CD14-positive monocyte (primary cell): ENCODE results near the gene NPY. TPM values are rescaled to one million over a fixed set of nuclear protein-coding genes. Genes with fewer than 3 reads are reported as not detected.

ENCODE experiments used
- DNase-seq, 3 donors: peaks; one replicate each; pipeline ENCODE4 v3.0.0-alpha.2; 2011 to 2022
- H2AFZ ChIP-seq: 2 replicates; pipeline ENCODE4 v1.6.0; 2012; ENCODE audit warnings: mild to moderate bottlenecking, low read depth, low read length, inconsistent platforms; ENCODE audit not compliant: insufficient read depth, poor library complexity, severe bottlenecking
- H3K27ac ChIP-seq, 2 donors: 1 replicate in 1 of 2; 2 replicates in 1 of 2; pipeline ENCODE4 v1.5.1; 2012 to 2013; ENCODE audit warnings: low read length in 2 of 2, control low read depth in 1 of 2, inconsistent platforms in 1 of 2, low read depth in 1 of 2, mild to moderate bottlenecking in 1 of 2
- H3K27me3 ChIP-seq, 2 donors: one replicate each; pipeline versions ENCODE4 v1.6.0 to v1.6.1; 2011 to 2013; ENCODE audit warnings: low read length in 2 of 2; ENCODE audit not compliant: control insufficient read depth in 2 of 2, insufficient read depth in 2 of 2
- H3K36me3 ChIP-seq, 2 donors: replicated peaks in 1 of 2; 1 replicate in 1 of 2; 2 replicates in 1 of 2; pipeline versions ENCODE4 v1.5.1 to v1.6.1; 2012 to 2013; ENCODE audit warnings: low read length in 2 of 2, control low read depth in 1 of 2, inconsistent platforms in 1 of 2, mild to moderate bottlenecking in 1 of 2; ENCODE audit not compliant: insufficient read depth in 2 of 2, control insufficient read depth in 1 of 2
- H3K4me1 ChIP-seq, 2 donors: 1 replicate in 1 of 2; 2 replicates in 1 of 2; pipeline versions ENCODE4 v1.5.1 to v1.6.1; 2012 to 2013; ENCODE audit warnings: low read length in 2 of 2, control low read depth in 1 of 2, inconsistent platforms in 1 of 2, mild to moderate bottlenecking in 1 of 2, moderate library complexity in 1 of 2; ENCODE audit not compliant: insufficient read depth in 2 of 2, control insufficient read depth in 1 of 2
- H3K4me2 ChIP-seq: replicated peaks from 2 replicates; pipeline ENCODE3; 2012; ENCODE audit warnings: low read length, moderate library complexity, mild to moderate bottlenecking; ENCODE audit not compliant: poor library complexity, severe bottlenecking; ENCODE audit errors: extremely low read depth
- H3K4me3 ChIP-seq, 3 experiments: fragments of 200-600 bp in 1 of 3; sonication (generic) in 1 of 3; replicated peaks in 1 of 3; 1 replicate in 2 of 3; 2 replicates in 1 of 3; pipeline ENCODE4 v1.5.1; 2011 to 2013; ENCODE audit warnings: low read length in 3 of 3, mild to moderate bottlenecking in 3 of 3, control low read depth in 2 of 3, low read depth in 2 of 3, inconsistent platforms in 1 of 3, moderate library complexity in 1 of 3
- H3K79me2 ChIP-seq: 2 replicates; pipeline ENCODE4 v1.6.0; 2012; ENCODE audit warnings: mild to moderate bottlenecking, control low read depth, inconsistent platforms, low read length, moderate library complexity; ENCODE audit not compliant: insufficient read depth
- H3K9ac ChIP-seq: 2 replicates; pipeline ENCODE4 v1.6.0; 2017; ENCODE audit warnings: low read length, mild to moderate bottlenecking; ENCODE audit not compliant: insufficient read depth, poor library complexity, severe bottlenecking
- H3K9me3 ChIP-seq, 2 donors: replicated peaks in 1 of 2; 1 replicate in 1 of 2; 2 replicates in 1 of 2; pipeline versions ENCODE4 v1.5.1 to v1.6.1; 2012 to 2013; ENCODE audit warnings: low read length in 2 of 2, control low read depth in 1 of 2; ENCODE audit not compliant: control insufficient read depth in 1 of 2, insufficient read depth in 1 of 2
- H4K20me1 ChIP-seq: 2 replicates; pipeline ENCODE4 v1.6.0; 2012; ENCODE audit warnings: mild to moderate bottlenecking, low read length, control low read depth, moderate library complexity; ENCODE audit not compliant: insufficient read depth
- H3K27ac Mint-ChIP-seq, 7 donors: one replicate each; pipeline ENCODE4 v1.8.0; 2020; ENCODE audit warnings: mild to moderate bottlenecking in 7 of 7, mixed read lengths in 7 of 7, moderate library complexity in 6 of 7, inconsistent platforms in 2 of 7
- H3K27me3 Mint-ChIP-seq, 3 donors: one replicate each; pipeline ENCODE4 v1.8.0; 2021 to 2022; ENCODE audit warnings: low read depth in 3 of 3, mild to moderate bottlenecking in 3 of 3, mixed read lengths in 3 of 3, moderate library complexity in 3 of 3, inconsistent platforms in 1 of 3
- H3K36me3 Mint-ChIP-seq, 2 donors: one replicate each; pipeline ENCODE4 v1.8.0; 2020; ENCODE audit warnings: mixed read lengths in 2 of 2, inconsistent platforms in 1 of 2, mild to moderate bottlenecking in 1 of 2
- H3K4me1 Mint-ChIP-seq: one replicate; pipeline ENCODE4 v1.8.0; 2020; ENCODE audit warnings: mild to moderate bottlenecking, mixed read lengths
- H3K4me3 Mint-ChIP-seq, 2 donors: one replicate each; pipeline ENCODE4 v1.8.0; 2020; ENCODE audit warnings: mild to moderate bottlenecking in 2 of 2, mixed read lengths in 2 of 2, moderate library complexity in 1 of 2
- H3K9me3 Mint-ChIP-seq, 7 donors: one replicate each; pipeline ENCODE4 v1.8.0; 2020 to 2022; ENCODE audit warnings: mixed read lengths in 7 of 7, mild to moderate bottlenecking in 6 of 7, moderate library complexity in 6 of 7, inconsistent platforms in 2 of 7
- CTCF ChIP-seq: fragments of 200-600 bp; IDR thresholded peaks from one replicate; pipeline ENCODE4 v1.8.0; 2022; ENCODE audit warnings: antibody characterized with exemption, mild to moderate bottlenecking
- WGBS: methylation state at CpG from one replicate; pipeline ENCODE4 v1.1.5; 2013; ENCODE audit warnings: missing lambda C conversion rate; ENCODE audit not compliant: insufficient coverage; 5-methylcytosine and 5-hydroxymethylcytosine counted together
- intact Hi-C, 2 donors: fragments of 100-400 bp; cut with micrococcal nuclease; formaldehyde crosslinking; loops; one replicate each; pipeline versions ENCODE4 v1.15.0 to v1.15.1; 2023
- polyA plus RNA-seq, 3 donors: library from polyadenylated mRNA; depleted of rRNA in 1 of 3; unstranded in 2 of 3; stranded (reverse) in 1 of 3; fragments of 300-500 nt in 2 of 3; fragments of >200 nt in 1 of 3; fragmentation: Illumina TruSeq in 2 of 3; gene quantifications; 1 replicate in 2 of 3; 2 replicates in 1 of 3; pipeline ENCODE4 v1.2.3, GENCODE V29; 2012 to 2021

Gene NPY
- polyA plus RNA-seq, 3 donors: not detected

GRCh38 chr7:24312588-24312987 is 28.6 kb downstream of the NPY start:
- H3K4me1 ChIP-seq: no peaks in the 10 kb centered on the region
- no peak overlapping the region for H2AFZ ChIP-seq
- Mint-ChIP-seq H3K4me1 (no peaks in the 10 kb centered on the region), H3K9me3 (no peaks in the 10 kb centered on the region), H3K36me3 (no peaks in the 10 kb centered on the region), H3K27me3 (no peaks in the 10 kb centered on the region), H3K4me3 (no peak overlapping the region), H3K27ac (no peak overlapping the region)
- WGBS: no CpG with 5 or more reads among the region's 3 CpGs
- H4K20me1 ChIP-seq: no peaks in the 10 kb centered on the region
- H3K27ac ChIP-seq: no peak overlapping the region
- TF ChIP-seq CTCF: no peak
- DNase-seq: no peak
- H3K4me3 ChIP-seq: no peak overlapping the region
- H3K27me3 ChIP-seq: no peaks in the 10 kb centered on the region
- H3K36me3 ChIP-seq: no peaks in the 10 kb centered on the region
- no peak overlapping the region for H3K4me2 ChIP-seq
- H3K79me2 ChIP-seq: no peaks in the 10 kb centered on the region
- intact Hi-C loops: no loop called here
- no peak overlapping the region for H3K9ac ChIP-seq
- no peaks in the 10 kb centered on the region for H3K9me3 ChIP-seq

GRCh38 chr7:24313777-24314176 is 29.8 kb downstream of the NPY start:
- H3K27me3 ChIP-seq: no peaks in the 10 kb centered on the region
- WGBS: 91% methylated on average over 1 of the region's 3 CpGs
- H4K20me1 ChIP-seq: no peaks in the 10 kb centered on the region
- Mint-ChIP-seq H3K36me3 (no peaks in the 10 kb centered on the region), H3K9me3 (no peaks in the 10 kb centered on the region), H3K4me1 (no peaks in the 10 kb centered on the region), H3K27ac (no peak overlapping the region), H3K4me3 (no peak overlapping the region), H3K27me3 (peaks cover 0 to 3% (median 0%) of the 10 kb centered on the region in 3 donors)
- no peaks in the 10 kb centered on the region for H3K36me3 ChIP-seq
- H3K4me2 ChIP-seq: no peak overlapping the region
- TF ChIP-seq CTCF: no peak
- no peak overlapping the region for H3K9ac ChIP-seq
- H3K4me1 ChIP-seq: no peaks in the 10 kb centered on the region
- H3K79me2 ChIP-seq: no peaks in the 10 kb centered on the region
- H3K4me3 ChIP-seq: no peak overlapping the region
- no peaks in the 10 kb centered on the region for H3K9me3 ChIP-seq
- no peak overlapping the region for H2AFZ ChIP-seq
- no peak overlapping the region for H3K27ac ChIP-seq
- DNase-seq: no peak
- intact Hi-C loops: no loop called here
